GM23338 (cell line): ENCODE data around the gene ZCCHC2. TPM values are rescaled to one million over a fixed set of nuclear protein-coding genes. Genes with fewer than 3 reads are reported as not detected.

ENCODE experiments used
- ATAC-seq: fragments of 200-7000 bp; cut with Tn5 transposase; 3 replicates; pipeline ENCODE4 v1.9.1; 2020
- DNase-seq: peaks from one replicate; pipeline ENCODE4 v3.0.0-alpha.2; 2015; ENCODE audit warnings: low spot score
- H2AFZ ChIP-seq: fragments of 200-600 bp; sonication (generic); 2 replicates; pipeline ENCODE4 v1.8.0; 2016; ENCODE audit warnings: antibody characterized with exemption, mild to moderate bottlenecking, moderate library complexity
- H3F3A ChIP-seq: fragments of 200-600 bp; sonication (generic); replicated peaks from 2 replicates; pipeline ENCODE4 v1.8.0; 2017; ENCODE audit warnings: antibody characterized with exemption, mixed run types, low read depth
- H3K27ac ChIP-seq: fragments of 200-600 bp; sonication (generic); 2 replicates; pipeline ENCODE4 v1.6.1; 2016; ENCODE audit warnings: low read depth
- H3K27me3 ChIP-seq: fragments of 200-600 bp; sonication (generic); 2 replicates; pipeline ENCODE4 v1.8.0; 2016; ENCODE audit warnings: mild to moderate bottlenecking, mixed run types, moderate library complexity; ENCODE audit not compliant: insufficient read depth
- H3K36me3 ChIP-seq: fragments of 200-600 bp; sonication (generic); 2 replicates; pipeline ENCODE4 v1.8.0; 2016; ENCODE audit warnings: mild to moderate bottlenecking; ENCODE audit not compliant: insufficient read depth
- H3K4me1 ChIP-seq: fragments of 200-600 bp; sonication (generic); 2 replicates; pipeline ENCODE4 v1.8.0; 2016; ENCODE audit warnings: mild to moderate bottlenecking, moderate library complexity; ENCODE audit not compliant: insufficient read depth
- H3K4me2 ChIP-seq: fragments of 200-600 bp; sonication (generic); 2 replicates; pipeline ENCODE4 v1.7.1; 2017; ENCODE audit warnings: mixed run types
- H3K4me3 ChIP-seq: fragments of 200-600 bp; sonication (generic); 2 replicates; pipeline ENCODE4 v1.6.1; 2016; ENCODE audit warnings: mixed run types
- H3K79me2 ChIP-seq: fragments of 200-600 bp; sonication (generic); replicated peaks from 2 replicates; pipeline ENCODE4 v1.8.0; 2017; ENCODE audit warnings: mild to moderate bottlenecking; ENCODE audit not compliant: insufficient read depth
- H3K9me2 ChIP-seq: fragments of 200-600 bp; sonication (generic); 2 replicates; pipeline ENCODE4 v1.8.0; 2017; ENCODE audit not compliant: insufficient read depth
- H4K20me1 ChIP-seq: fragments of 200-600 bp; sonication (generic); replicated peaks from 2 replicates; pipeline ENCODE4 v1.8.0; 2017; ENCODE audit warnings: mild to moderate bottlenecking; ENCODE audit not compliant: insufficient read depth
- H3K27ac Mint-ChIP-seq: 2 replicates; pipeline ENCODE4 v1.8.0; 2020; ENCODE audit warnings: inconsistent platforms, mild to moderate bottlenecking, moderate library complexity, mixed read lengths
- H3K27me3 Mint-ChIP-seq: 3 replicates; pipeline ENCODE4 v1.8.0; 2022; ENCODE audit warnings: low read depth, mild to moderate bottlenecking, moderate library complexity, mixed read lengths, inconsistent platforms; ENCODE audit not compliant: insufficient read depth, poor library complexity
- H3K36me3 Mint-ChIP-seq: 3 replicates; pipeline ENCODE4 v1.8.0; 2021; ENCODE audit warnings: low read depth, mild to moderate bottlenecking, inconsistent platforms, moderate library complexity, mixed read lengths
- H3K4me1 Mint-ChIP-seq: 3 replicates; pipeline ENCODE4 v1.8.0; 2020; ENCODE audit warnings: mild to moderate bottlenecking, inconsistent platforms, mixed read lengths
- H3K4me3 Mint-ChIP-seq: 3 replicates; pipeline ENCODE4 v1.8.0; 2021; ENCODE audit warnings: moderate library complexity, mild to moderate bottlenecking, inconsistent platforms, mixed read lengths
- H3K9me3 Mint-ChIP-seq: 3 replicates; pipeline ENCODE4 v1.8.0; 2020; ENCODE audit warnings: moderate library complexity, mild to moderate bottlenecking, inconsistent platforms, mixed read lengths
- CREB1 ChIP-seq: fragments of 250-450 bp; sonication (Bioruptor Pico); IDR thresholded peaks from 2 replicates; pipeline ENCODE4 v1.5.0; 2020; ENCODE audit warnings: low read depth, mild to moderate bottlenecking, moderate library complexity
- CTCF ChIP-seq, 2 experiments: fragments of 200-600 bp in 1 of 2; sonication (generic) in 1 of 2; conservative IDR thresholded peaks; 2 replicates each; pipeline versions ENCODE4 v1.5.1 to v1.6.1; 2016 to 2017; ENCODE audit warnings: antibody characterized with exemption in 2 of 2, low read depth in 2 of 2, mild to moderate bottlenecking in 2 of 2, moderate library complexity in 1 of 2
- ETS1 ChIP-seq: IDR thresholded peaks from 2 replicates; pipeline ENCODE4 v1.6.1; 2016; ENCODE audit warnings: antibody characterized with exemption
- EZH2 ChIP-seq: fragments of 200-600 bp; sonication (generic); IDR thresholded peaks from one replicate; pipeline ENCODE4 v1.8.0; 2017; ENCODE audit warnings: antibody characterized with exemption, mild to moderate bottlenecking, low read depth; ENCODE audit not compliant: unreplicated experiment
- EZH2phosphoT487 ChIP-seq: fragments of 200-600 bp; sonication (generic); IDR thresholded peaks from one replicate; pipeline ENCODE4 v1.8.1; 2018; ENCODE audit warnings: antibody characterized with exemption; ENCODE audit not compliant: unreplicated experiment
- POLR2AphosphoS5 ChIP-seq: IDR thresholded peaks from 2 replicates; pipeline ENCODE4 v1.6.1; 2016; ENCODE audit warnings: antibody characterized with exemption, low read depth
- REST ChIP-seq: IDR thresholded peaks from one replicate; pipeline ENCODE4 v1.6.1; 2018; ENCODE audit warnings: antibody characterized with exemption; ENCODE audit not compliant: unreplicated experiment
- ZNF114 ChIP-seq: fragments of 250-450 bp; sonication (Bioruptor Pico); IDR thresholded peaks from 2 replicates; pipeline ENCODE4 v1.5.0; 2020; ENCODE audit warnings: mild to moderate bottlenecking, moderate library complexity
- ZNF331 ChIP-seq: fragments of 250-450 bp; sonication (Bioruptor Pico); IDR thresholded peaks from 2 replicates; pipeline ENCODE4 v1.5.0; 2020; ENCODE audit warnings: low read depth, mild to moderate bottlenecking, moderate library complexity
- ZNF462 ChIP-seq: fragments of 250-450 bp; sonication (Bioruptor Pico); IDR thresholded peaks from 2 replicates; pipeline ENCODE4 v1.5.0; 2020; ENCODE audit warnings: mild to moderate bottlenecking, moderate library complexity
- polyA plus RNA-seq: library from polyadenylated mRNA; unstranded; fragments of >200 nt; fragmentation: Nextera tagmentation; extraction: Ambion mirVana; gene quantifications from 2 replicates; pipeline ENCODE4 v1.2.1, GENCODE V29; 2016
- total RNA-seq: library from RNA; depleted of rRNA; stranded (reverse); fragments of >200 nt; shearing (Covaris generic); gene quantifications from 2 replicates; pipeline ENCODE4 v1.2.3, GENCODE V29; 2014

The ZCCHC2 gene
- total and polyA plus RNA-seq, 2 experiments from 2014 or later, result 5.4 to 15.4 TPM

- Mint-ChIP-seq H3K36me3 (peaks cover 3% of the 10 kb centered on the region; the same call in 1 of the 3 replicates), H3K4me3 (peak overlapping the region; percentile 80), H3K27ac (no peak overlapping the region), H3K4me1 (peaks cover 34% of the 10 kb centered on the region), H3K9me3 (peaks cover 3% of the 10 kb centered on the region; the same call in 2 of the 3 replicates), H3K27me3 (peaks cover 28% of the 10 kb centered on the region)
- ATAC-seq, result peak; percentile 10
- H3K4me2 ChIP-seq, result peak overlapping the region; percentile 92
- peaks cover 8% of the 10 kb centered on the region for H4K20me1 ChIP-seq
- H3K4me1 ChIP-seq, result peaks cover 23% of the 10 kb centered on the region
- H3F3A ChIP-seq, result no peaks in the 10 kb centered on the region
- no peak overlapping the region for H3K27ac ChIP-seq
- H3K36me3 ChIP-seq, result no peaks in the 10 kb centered on the region
- TF ChIP-seq REST, result no peak
- TF ChIP-seq EZH2, result no peak
- peak; percentile 34; the same call in 1 of the 2 replicates for TF ChIP-seq ETS1
- TF ChIP-seq POLR2AphosphoS5, result peak; percentile 86
- no peak for TF ChIP-seq ZNF114 (CRISPR knock-in tag)
- no peak for TF ChIP-seq ZNF331
- TF ChIP-seq EZH2phosphoT487, result no peak
- TF ChIP-seq ZNF462 (CRISPR knock-in tag), result no peak
- no peak for TF ChIP-seq CREB1 (CRISPR knock-in tag)
- TF ChIP-seq CTCF (conservative IDR thresholded peaks at IDR 0.05; ENCODE audit: low read depth in 2 of 2), result no peak
- no peaks in the 10 kb centered on the region for H3K9me2 ChIP-seq
- DNase-seq, result peak; percentile 90
- H3K27me3 ChIP-seq, result peaks cover 29% of the 10 kb centered on the region
- H3K79me2 ChIP-seq, result peaks cover 44% of the 10 kb centered on the region
- peak overlapping the region; percentile 86 for H2AFZ ChIP-seq
- peak overlapping the region; percentile 88 for H3K4me3 ChIP-seq
These were observed 3.5 kb downstream of the ZCCHC2 start for GRCh38 chr18:62526098-62527025.
